Keratinocyte (primary cell): ENCODE data around the gene QRICH1. TPM values are rescaled to one million over a fixed set of nuclear protein-coding genes. Genes with fewer than 3 reads are reported as not detected.

Experiments
- DNase-seq: peaks from one replicate; pipeline ENCODE4 v3.0.0-alpha.2; 2011; ENCODE audit warnings: low read depth, missing footprints, low spot score
- FAIRE-seq: peaks from 2 replicates; lab custom pipeline; 2011; peaks lifted over from hg19 to GRCh38; lab: Jason Lieb, UNC
- H2AFZ ChIP-seq: 2 replicates; pipeline ENCODE4 v1.6.0; 2012; ENCODE audit warnings: low read length, control low read depth, inconsistent platforms; ENCODE audit not compliant: control insufficient read depth
- H3K27ac ChIP-seq: 2 replicates; pipeline ENCODE4 v1.5.1; 2011; ENCODE audit warnings: low read length; ENCODE audit not compliant: control insufficient read depth, insufficient read depth
- H3K27me3 ChIP-seq: 3 replicates; pipeline ENCODE4 v1.6.0; 2011; ENCODE audit warnings: low read length; ENCODE audit not compliant: control insufficient read depth, insufficient read depth; ENCODE audit errors: extremely low read depth
- H3K36me3 ChIP-seq, 2 experiments: 2 replicates in 1 of 2; 3 replicates in 1 of 2; pipeline ENCODE4 v1.5.1; 2011; ENCODE audit warnings: low read length in 2 of 2, mild to moderate bottlenecking in 1 of 2; ENCODE audit not compliant: control insufficient read depth in 2 of 2, insufficient read depth in 2 of 2; ENCODE audit errors: extremely low read depth in 1 of 2
- H3K4me1 ChIP-seq: 3 replicates; pipeline ENCODE4 v1.5.1; 2011; ENCODE audit warnings: low read length; ENCODE audit not compliant: control insufficient read depth, insufficient read depth; ENCODE audit errors: extremely low read depth
- H3K4me2 ChIP-seq: 3 replicates; pipeline ENCODE4 v1.6.0; 2011; ENCODE audit warnings: low read depth, low read length; ENCODE audit not compliant: control insufficient read depth, insufficient read depth; ENCODE audit errors: extremely low read depth
- H3K4me3 ChIP-seq, 3 experiments: fragments of 200-600 bp in 1 of 3; sonication (generic) in 1 of 3; 2 replicates in 2 of 3; 3 replicates in 1 of 3; pipeline ENCODE4 v1.5.1; 2011 to 2016; ENCODE audit warnings: low read length in 3 of 3, mild to moderate bottlenecking in 3 of 3, control low read depth in 2 of 3, inconsistent platforms in 1 of 3, low read depth in 1 of 3, mixed read lengths in 1 of 3, mixed run types in 1 of 3, moderate library complexity in 1 of 3; ENCODE audit not compliant: control insufficient read depth in 2 of 3, insufficient read depth in 2 of 3; ENCODE audit errors: extremely low read depth in 1 of 3
- H3K79me2 ChIP-seq: 2 replicates; pipeline ENCODE4 v1.6.0; 2012; ENCODE audit warnings: low read length; ENCODE audit not compliant: control insufficient read depth, insufficient read depth
- H3K9ac ChIP-seq: 3 replicates; pipeline ENCODE4 v1.6.0; 2011; ENCODE audit warnings: low read length; ENCODE audit not compliant: control insufficient read depth, insufficient read depth; ENCODE audit errors: extremely low read depth
- H3K9me1 ChIP-seq: 3 replicates; pipeline ENCODE4 v1.6.0; 2011; ENCODE audit warnings: low read length; ENCODE audit not compliant: control insufficient read depth, insufficient read depth; ENCODE audit errors: extremely low read depth
- H3K9me3 ChIP-seq: 2 replicates; pipeline ENCODE4 v1.5.1; 2012; ENCODE audit warnings: low read depth, low read length; ENCODE audit not compliant: control insufficient read depth
- H4K20me1 ChIP-seq: 3 replicates; pipeline ENCODE4 v1.6.0; 2011; ENCODE audit warnings: low read length; ENCODE audit not compliant: control insufficient read depth, insufficient read depth; ENCODE audit errors: extremely low read depth
- EZH2 ChIP-seq: IDR thresholded peaks from one replicate; pipeline ENCODE4 v1.6.1; 2012; ENCODE audit warnings: inconsistent platforms, mild to moderate bottlenecking, low read length, moderate library complexity
- dilution Hi-C: fragments of 300-500 bp; cut with MboI; formaldehyde crosslinking; loops from one replicate; pipeline ENCODE4 v1.7.0; 2020; ENCODE audit warnings: low sequenced_read_pairs; ENCODE audit not compliant: extremely low pct_ligation_motif_present
- polyA plus RNA-seq, 5 experiments: library from polyadenylated mRNA; depleted of rRNA in 3 of 5; stranded (reverse) in 3 of 5; stranded (forward) in 1 of 5; unstranded in 1 of 5; fragments of >200 nt; gene quantifications; 1 replicate in 1 of 5; 2 replicates in 3 of 5; 3 replicates in 1 of 5; pipeline versions ENCODE4 v1.2.1 to v1.2.3, GENCODE V29; 2011 to 2012; ENCODE audit warnings: missing spikeins in 2 of 5, low read depth in 1 of 5, low replicate concordance in 1 of 5
- TF ChIP-seq, protein P1 (sequence below), 3 experiments: IDR thresholded peaks in 1 of 3; conservative IDR thresholded peaks in 1 of 3; optimal IDR thresholded peaks in 1 of 3; 2 replicates in 2 of 3; 3 replicates in 1 of 3; pipeline versions ENCODE3 to v1.5.1; 2011; ENCODE audit warnings: low read length in 3 of 3, mild to moderate bottlenecking in 3 of 3, moderate library complexity in 2 of 3, control low read depth in 1 of 3, inconsistent platforms in 1 of 3; ENCODE audit not compliant: insufficient read depth in 2 of 3; ENCODE audit errors: extremely low read depth in 1 of 3

Gene QRICH1
- polyA plus RNA-seq, 1 donor (not counting 4 experiments of a cell fraction or from before 2014, with no cell fraction given): 60.4 TPM

GRCh38 chr3:49124203-49124602 lies 30.3 kb upstream of the QRICH1 start:
- Histone ChIP-seq H4K20me1 (no peaks in the 10 kb centered on the region), H3K27me3 (no peaks in the 10 kb centered on the region), H3K4me1 (peaks cover 9% of the 10 kb centered on the region), H3K9me3 (no peaks in the 10 kb centered on the region), H3K4me3 (no peak overlapping the region), H3K4me2 (no peak overlapping the region), H3K36me3 (peaks cover 35 to 38% of the 10 kb centered on the region in 2 experiments), H2AFZ (no peak overlapping the region), H3K9me1 (peaks cover 2% of the 10 kb centered on the region), H3K9ac (no peak overlapping the region), H3K79me2 (peaks cover 9% of the 10 kb centered on the region), H3K27ac (no peak overlapping the region)
- DNase-seq (no peak), FAIRE-seq (no peak)
- TF ChIP-seq EZH2: no peak
- TF ChIP-seq, protein P1, sequence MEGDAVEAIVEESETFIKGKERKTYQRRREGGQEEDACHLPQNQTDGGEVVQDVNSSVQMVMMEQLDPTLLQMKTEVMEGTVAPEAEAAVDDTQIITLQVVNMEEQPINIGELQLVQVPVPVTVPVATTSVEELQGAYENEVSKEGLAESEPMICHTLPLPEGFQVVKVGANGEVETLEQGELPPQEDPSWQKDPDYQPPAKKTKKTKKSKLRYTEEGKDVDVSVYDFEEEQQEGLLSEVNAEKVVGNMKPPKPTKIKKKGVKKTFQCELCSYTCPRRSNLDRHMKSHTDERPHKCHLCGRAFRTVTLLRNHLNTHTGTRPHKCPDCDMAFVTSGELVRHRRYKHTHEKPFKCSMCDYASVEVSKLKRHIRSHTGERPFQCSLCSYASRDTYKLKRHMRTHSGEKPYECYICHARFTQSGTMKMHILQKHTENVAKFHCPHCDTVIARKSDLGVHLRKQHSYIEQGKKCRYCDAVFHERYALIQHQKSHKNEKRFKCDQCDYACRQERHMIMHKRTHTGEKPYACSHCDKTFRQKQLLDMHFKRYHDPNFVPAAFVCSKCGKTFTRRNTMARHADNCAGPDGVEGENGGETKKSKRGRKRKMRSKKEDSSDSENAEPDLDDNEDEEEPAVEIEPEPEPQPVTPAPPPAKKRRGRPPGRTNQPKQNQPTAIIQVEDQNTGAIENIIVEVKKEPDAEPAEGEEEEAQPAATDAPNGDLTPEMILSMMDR (optimal IDR thresholded peaks at IDR 0.05 in 1 of 3, IDR thresholded peaks at IDR 0.05 in 1 of 3, conservative IDR thresholded peaks at IDR 0.05 in 1 of 3; ENCODE audit: extremely low read depth in 1 of 3, insufficient read depth in 2 of 3, low read length in 3 of 3): no peak
- dilution Hi-C loops: no loop called here

GRCh38 chr3:49123687-49124086 lies 29.8 kb upstream of the QRICH1 start:
- H3K9me3 ChIP-seq: no peaks in the 10 kb centered on the region
- H3K4me1 ChIP-seq: peaks cover 13% of the 10 kb centered on the region
- no peak overlapping the region for H3K4me3 ChIP-seq
- TF ChIP-seq, protein P1 (optimal IDR thresholded peaks at IDR 0.05 in 1 of 3, IDR thresholded peaks at IDR 0.05 in 1 of 3, conservative IDR thresholded peaks at IDR 0.05 in 1 of 3; ENCODE audit: extremely low read depth in 1 of 3, insufficient read depth in 2 of 3, low read length in 3 of 3): no peak
- TF ChIP-seq EZH2: no peak
- no peaks in the 10 kb centered on the region for H3K27me3 ChIP-seq
- no peak overlapping the region for H3K4me2 ChIP-seq
- H3K27ac ChIP-seq: no peak overlapping the region
- H2AFZ ChIP-seq: no peak overlapping the region
- peaks cover 33 to 38% of the 10 kb centered on the region in 2 experiments for H3K36me3 ChIP-seq
- no peak for FAIRE-seq
- H3K9ac ChIP-seq: no peak overlapping the region
- dilution Hi-C loops: no loop called here
- H3K79me2 ChIP-seq: peaks cover 15% of the 10 kb centered on the region
- no peak for DNase-seq
- peaks cover 2% of the 10 kb centered on the region for H3K9me1 ChIP-seq
- H4K20me1 ChIP-seq: no peaks in the 10 kb centered on the region
